ENCODE measurements around the gene ABCB11. TPM values are rescaled to one million over a fixed set of nuclear protein-coding genes. Genes with fewer than 3 reads are reported as not detected.

ABCB11 gene
- total and polyA plus RNA-seq, 10 of the 15 experiments (the other 5 are each of a cell fraction or from before 2014, with no cell fraction given) = not detected

- ChIA-PET CTCF (no interaction called here), SMC1A (ENCODE audit: uncharacterized antibody, unreplicated experiment) (no interaction called here), POLR2A (no interaction called here), RAD21 (ENCODE audit: unreplicated experiment) (no interaction called here)
- in situ Hi-C loops (cut with MboI) (no loop called here), intact Hi-C loops (cut with micrococcal nuclease; ENCODE audit: unreplicated experiment) (no loop called here)
- no peak overlapping the region for H3K27ac ChIP-seq (ENCODE audit: control insufficient read depth, insufficient read depth)
- H3K9me3 ChIP-seq (replicated peaks; ENCODE audit: control insufficient read depth, insufficient read depth, low read length) = no peaks in the 10 kb centered on the region
- no peak overlapping the region for H3K9ac ChIP-seq (ENCODE audit: control insufficient read depth, insufficient read depth, low read length)
- ATAC-seq (no peak), DNase-seq (ENCODE audit: low read depth, low spot score) (no peak), FAIRE-seq (no peak)
- no peaks in the 10 kb centered on the region for H3K79me2 ChIP-seq (ENCODE audit: control insufficient read depth, insufficient read depth, low read length)
- H2AFZ ChIP-seq (ENCODE audit: control insufficient read depth, low read depth, low read length) = no peak overlapping the region
- 52% methylated on average over 4 of the region's 4 CpGs for WGBS (ENCODE audit: insufficient coverage, insufficient replicate concordance, low lambda C conversion rate, missing lambda C conversion rate)
- no peak overlapping the region for H3K4me2 ChIP-seq (ENCODE audit: control insufficient read depth, insufficient read depth)
- H3K4me3 ChIP-seq = no peak overlapping the region
- no peaks in the 10 kb centered on the region for H3K36me3 ChIP-seq (ENCODE audit: control insufficient read depth in 2 of 2, insufficient read depth in 2 of 2, low read length in 1 of 2)
- H3K27me3 ChIP-seq (replicated peaks in 1 of 2; ENCODE audit: control insufficient read depth in 2 of 2, insufficient read depth in 2 of 2, low read length in 1 of 2) = no peaks in the 10 kb centered on the region
- H3K4me1 ChIP-seq (ENCODE audit: control insufficient read depth, insufficient read depth, low read length) = no peaks in the 10 kb centered on the region
- TF ChIP-seq CHD2 (IDR thresholded peaks at IDR 0.05; ENCODE audit: borderline replicate concordance, low read depth, low read length) (no peak), BACH1 (IDR thresholded peaks at IDR 0.05; ENCODE audit: borderline replicate concordance) (no peak), SPI1 (IDR thresholded peaks at IDR 0.05; ENCODE audit: borderline replicate concordance, insufficient read depth, low read depth, low read length) (no peak), MYC (IDR thresholded peaks at IDR 0.05; ENCODE audit: insufficient read depth, insufficient read length, insufficient replicate concordance, low read length, severe bottlenecking) (no peak), HDAC2 (IDR thresholded peaks at IDR 0.05) (no peak), SMAD1 (IDR thresholded peaks at IDR 0.05; ENCODE audit: low read depth, partially characterized antibody) (no peak), IKZF1 (conservative IDR thresholded peaks at IDR 0.05) (no peak), RUNX3 (IDR thresholded peaks at IDR 0.05; ENCODE audit: low read length) (no peak), PRDM15 (CRISPR knock-in tag; IDR thresholded peaks at IDR 0.05) (no peak), CBX5 (IDR thresholded peaks at IDR 0.05; ENCODE audit: low read depth) (no peak), ATF7 (IDR thresholded peaks at IDR 0.05; ENCODE audit: low read depth) (no peak)
- no peaks in the 10 kb centered on the region for H4K20me1 ChIP-seq (ENCODE audit: control insufficient read depth, insufficient read depth)
- BruUV-seq (replicated peaks) = no TSS peak
Measured at GRCh38 chr2:168977608-168978007, 53.5 kb downstream of the ABCB11 start.

Data from GM12878 (cell line).